ENCODE measurements around the gene EXD2.

EXD2 gene

GRCh38 chr14:69270097-69270496, 78.8 kb downstream of the EXD2 start:
- Histone ChIP-seq H3K4me2 (ENCODE audit: low read length) (no peak overlapping the region), H3K79me2 (ENCODE audit: control insufficient read depth, low read length) (no peaks in the 10 kb centered on the region), H3K9me3 (ENCODE audit: control insufficient read depth, insufficient read depth, low read length) (no peaks in the 10 kb centered on the region), H3K27me3 (ENCODE audit: control insufficient read depth, low read length) (peaks cover 12% of the 10 kb centered on the region; the same call in 1 of the 2 replicates), H3K4me1 (ENCODE audit: control insufficient read depth, low read length) (no peaks in the 10 kb centered on the region), H4K20me1 (ENCODE audit: control insufficient read depth, insufficient read depth, low read depth, low read length) (no peaks in the 10 kb centered on the region), H3F3A (ENCODE audit: control insufficient read depth, insufficient read depth) (no peaks in the 10 kb centered on the region), H3K27ac (ENCODE audit: low read depth, low read length) (no peak overlapping the region), H3K9me2 (replicated peaks; ENCODE audit: control insufficient read depth, low read length) (no peaks in the 10 kb centered on the region), H3K36me3 (ENCODE audit: control insufficient read depth, low read length) (no peaks in the 10 kb centered on the region), H3K4me3 (ENCODE audit: low read length) (no peak overlapping the region)
- TF ChIP-seq, protein P1, sequence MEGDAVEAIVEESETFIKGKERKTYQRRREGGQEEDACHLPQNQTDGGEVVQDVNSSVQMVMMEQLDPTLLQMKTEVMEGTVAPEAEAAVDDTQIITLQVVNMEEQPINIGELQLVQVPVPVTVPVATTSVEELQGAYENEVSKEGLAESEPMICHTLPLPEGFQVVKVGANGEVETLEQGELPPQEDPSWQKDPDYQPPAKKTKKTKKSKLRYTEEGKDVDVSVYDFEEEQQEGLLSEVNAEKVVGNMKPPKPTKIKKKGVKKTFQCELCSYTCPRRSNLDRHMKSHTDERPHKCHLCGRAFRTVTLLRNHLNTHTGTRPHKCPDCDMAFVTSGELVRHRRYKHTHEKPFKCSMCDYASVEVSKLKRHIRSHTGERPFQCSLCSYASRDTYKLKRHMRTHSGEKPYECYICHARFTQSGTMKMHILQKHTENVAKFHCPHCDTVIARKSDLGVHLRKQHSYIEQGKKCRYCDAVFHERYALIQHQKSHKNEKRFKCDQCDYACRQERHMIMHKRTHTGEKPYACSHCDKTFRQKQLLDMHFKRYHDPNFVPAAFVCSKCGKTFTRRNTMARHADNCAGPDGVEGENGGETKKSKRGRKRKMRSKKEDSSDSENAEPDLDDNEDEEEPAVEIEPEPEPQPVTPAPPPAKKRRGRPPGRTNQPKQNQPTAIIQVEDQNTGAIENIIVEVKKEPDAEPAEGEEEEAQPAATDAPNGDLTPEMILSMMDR (IDR thresholded peaks at IDR 0.05; ENCODE audit: low read depth, low read length, poor library complexity, severe bottlenecking) = no peak
- no peak for TF ChIP-seq EZH2phosphoT487 (IDR thresholded peaks at IDR 0.05; ENCODE audit: borderline replicate concordance, low read length)

GRCh38 chr14:69270795-69271708, 79.8 kb downstream of the EXD2 start:
- Histone ChIP-seq H3K9me3 (ENCODE audit: control insufficient read depth, insufficient read depth, low read length) (no peaks in the 10 kb centered on the region), H3K4me1 (ENCODE audit: control insufficient read depth, low read length) (no peaks in the 10 kb centered on the region), H3F3A (ENCODE audit: control insufficient read depth, insufficient read depth) (no peaks in the 10 kb centered on the region), H3K4me3 (ENCODE audit: low read length) (no peak overlapping the region), H3K79me2 (ENCODE audit: control insufficient read depth, low read length) (no peaks in the 10 kb centered on the region), H3K4me2 (ENCODE audit: low read length) (no peak overlapping the region), H3K27ac (ENCODE audit: low read depth, low read length) (no peak overlapping the region), H4K20me1 (ENCODE audit: control insufficient read depth, insufficient read depth, low read depth, low read length) (no peaks in the 10 kb centered on the region), H3K27me3 (ENCODE audit: control insufficient read depth, low read length) (peaks cover 4% of the 10 kb centered on the region; the same call in 1 of the 2 replicates), H3K36me3 (ENCODE audit: control insufficient read depth, low read length) (no peaks in the 10 kb centered on the region), H3K9me2 (replicated peaks; ENCODE audit: control insufficient read depth, low read length) (no peaks in the 10 kb centered on the region)
- TF ChIP-seq EZH2phosphoT487 (IDR thresholded peaks at IDR 0.05; ENCODE audit: borderline replicate concordance, low read length) = no peak
- TF ChIP-seq, protein P1 (IDR thresholded peaks at IDR 0.05; ENCODE audit: low read depth, low read length, poor library complexity, severe bottlenecking) = no peak

GRCh38 chr14:69274321-69274720, 83.0 kb downstream of the EXD2 start:
- no peaks in the 10 kb centered on the region for H3K9me2 ChIP-seq (replicated peaks; ENCODE audit: control insufficient read depth, low read length)
- H3K27me3 ChIP-seq (ENCODE audit: control insufficient read depth, low read length) = peaks cover 4% of the 10 kb centered on the region; the same call in 1 of the 2 replicates
- no peaks in the 10 kb centered on the region for H3K9me3 ChIP-seq (ENCODE audit: control insufficient read depth, insufficient read depth, low read length)
- no peak overlapping the region for H3K4me2 ChIP-seq (ENCODE audit: low read length)
- H4K20me1 ChIP-seq (ENCODE audit: control insufficient read depth, insufficient read depth, low read depth, low read length) = no peaks in the 10 kb centered on the region
- H3F3A ChIP-seq (ENCODE audit: control insufficient read depth, insufficient read depth) = no peaks in the 10 kb centered on the region
- no peak overlapping the region for H3K27ac ChIP-seq (ENCODE audit: low read depth, low read length)
- no peaks in the 10 kb centered on the region for H3K79me2 ChIP-seq (ENCODE audit: control insufficient read depth, low read length)
- no peaks in the 10 kb centered on the region for H3K36me3 ChIP-seq (ENCODE audit: control insufficient read depth, low read length)
- TF ChIP-seq, protein P1 (IDR thresholded peaks at IDR 0.05; ENCODE audit: low read depth, low read length, poor library complexity, severe bottlenecking) = no peak
- TF ChIP-seq EZH2phosphoT487 (IDR thresholded peaks at IDR 0.05; ENCODE audit: borderline replicate concordance, low read length) = no peak
- H3K4me1 ChIP-seq (ENCODE audit: control insufficient read depth, low read length) = no peaks in the 10 kb centered on the region
- H3K4me3 ChIP-seq (ENCODE audit: low read length) = no peak overlapping the region
